Spleen (tissue), 7 donors: ENCODE results near the gene MRGPRD.

Experiments
- CTCF ChIP-seq, 11 experiments: fragments of 200-600 bp in 7 of 11; fragments of 450-650 bp in 4 of 11; sonication (generic) in 4 of 11; IDR thresholded peaks in 8 of 11; conservative IDR thresholded peaks in 3 of 11; 1 replicate in 7 of 11; 2 replicates in 4 of 11; pipeline versions ENCODE4 v1.4.0 to v1.8.0; 2016 to 2021; ENCODE audit warnings: antibody characterized with exemption in 11 of 11, inconsistent platforms in 4 of 11, mild to moderate bottlenecking in 1 of 11
- POLR2A ChIP-seq, 3 donors: fragments of 450-650 bp; IDR thresholded peaks; one replicate each; pipeline ENCODE4 v1.5.1; 2017; ENCODE audit warnings: antibody characterized with exemption in 3 of 3, mild to moderate bottlenecking in 1 of 3
- donor health status: DM: no; HTN: no; CAD: no; lungs with moderate emphysema.
- donor health status: DM: no; HTN: no; CAD: no.
- donor health status: DM: no; HTN: no; CAD: no.

DNA sequence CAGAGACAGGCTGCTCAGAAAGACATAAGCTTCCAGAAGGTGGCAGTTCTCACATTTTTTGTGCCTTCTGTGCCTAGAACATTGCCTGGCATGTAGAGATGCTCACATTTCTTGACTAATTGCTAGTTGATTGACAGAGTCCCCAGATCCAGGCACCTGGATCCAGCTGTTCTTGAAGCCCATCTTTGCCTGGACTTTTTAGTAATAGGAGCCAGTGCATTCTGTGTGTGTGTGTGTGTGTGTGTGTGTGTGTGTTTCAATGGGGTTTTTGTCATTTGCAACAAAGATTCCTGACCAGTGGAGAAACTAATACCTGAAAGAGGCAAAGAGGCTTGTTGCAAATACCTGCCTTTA is 17.2 kb upstream of the MRGPRD start:
- TF ChIP-seq CTCF (IDR thresholded peaks at IDR 0.05 in 8 of 11, conservative IDR thresholded peaks at IDR 0.05 in 3 of 11) = no peak
- no peak for TF ChIP-seq POLR2A (IDR thresholded peaks at IDR 0.05)
